Measurements from ENCODE around the gene PIWIL4. TPM values are rescaled to one million over a fixed set of nuclear protein-coding genes. Genes with fewer than 3 reads are reported as not detected.

The PIWIL4 gene
- total RNA-seq, 1 donor from 2014 or later: 0.59 TPM

DNA sequence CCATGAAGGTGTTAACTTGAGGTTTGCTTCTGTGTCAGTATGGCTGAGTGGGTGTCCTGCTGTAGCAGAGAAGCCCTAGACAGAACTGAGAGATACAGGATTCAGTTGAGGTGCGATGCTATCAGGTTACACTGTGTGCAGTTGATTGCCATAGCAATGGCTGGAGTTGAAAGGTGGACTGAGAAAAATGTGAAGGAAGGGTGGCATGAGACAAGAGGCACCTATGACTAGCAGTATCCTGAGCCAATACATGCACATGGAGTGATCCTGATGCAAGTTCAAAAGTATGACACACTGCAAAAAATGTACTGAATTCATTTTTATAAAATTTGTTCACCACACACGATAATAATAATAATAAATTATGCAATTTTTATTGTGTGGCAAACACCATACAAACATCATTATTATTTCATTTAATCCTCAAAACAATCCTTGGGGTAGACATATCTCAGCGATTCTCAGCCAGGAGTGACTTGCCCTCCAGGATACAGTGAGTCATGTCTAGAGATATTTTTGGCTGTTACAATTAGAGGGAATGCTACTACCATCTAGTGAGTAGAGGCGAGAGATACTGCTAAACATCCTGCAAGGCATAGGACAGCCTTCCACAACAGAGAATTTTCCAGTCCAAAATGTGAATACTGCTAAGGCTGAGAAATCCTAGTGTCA is 3.9 kb upstream of the PIWIL4 start:
- H3K4me1 ChIP-seq (ENCODE audit: insufficient read depth, low read length): peaks cover 15% of the 10 kb centered on the region
- Mint-ChIP-seq H3K9me3 (ENCODE audit: unreplicated experiment) (no peaks in the 10 kb centered on the region), H3K4me3 (ENCODE audit: unreplicated experiment) (no peak overlapping the region), H3K27me3 (ENCODE audit: low read depth, unreplicated experiment) (no peaks in the 10 kb centered on the region), H3K36me3 (ENCODE audit: low read depth, unreplicated experiment) (no peaks in the 10 kb centered on the region), H3K27ac (ENCODE audit: unreplicated experiment) (peak overlapping the region; percentile 87), H3K4me1 (ENCODE audit: low read depth, unreplicated experiment) (peaks cover 30% of the 10 kb centered on the region)
- H3K27ac ChIP-seq (ENCODE audit: low read depth, low read length): peak overlapping the region; percentile 32
- H3K4me3 ChIP-seq (ENCODE audit: insufficient read depth, low read depth, low read length): no peak overlapping the region
- FAIRE-seq (peak; percentile 98), DNase-seq (ENCODE audit: low read depth) (peak; percentile 66)
- H3K27me3 ChIP-seq (ENCODE audit: insufficient read depth, low read length): no peaks in the 10 kb centered on the region
- TF ChIP-seq EZH2 (IDR thresholded peaks at IDR 0.05; ENCODE audit: insufficient read depth, low read length): no peak
- TF ChIP-seq, protein P1, sequence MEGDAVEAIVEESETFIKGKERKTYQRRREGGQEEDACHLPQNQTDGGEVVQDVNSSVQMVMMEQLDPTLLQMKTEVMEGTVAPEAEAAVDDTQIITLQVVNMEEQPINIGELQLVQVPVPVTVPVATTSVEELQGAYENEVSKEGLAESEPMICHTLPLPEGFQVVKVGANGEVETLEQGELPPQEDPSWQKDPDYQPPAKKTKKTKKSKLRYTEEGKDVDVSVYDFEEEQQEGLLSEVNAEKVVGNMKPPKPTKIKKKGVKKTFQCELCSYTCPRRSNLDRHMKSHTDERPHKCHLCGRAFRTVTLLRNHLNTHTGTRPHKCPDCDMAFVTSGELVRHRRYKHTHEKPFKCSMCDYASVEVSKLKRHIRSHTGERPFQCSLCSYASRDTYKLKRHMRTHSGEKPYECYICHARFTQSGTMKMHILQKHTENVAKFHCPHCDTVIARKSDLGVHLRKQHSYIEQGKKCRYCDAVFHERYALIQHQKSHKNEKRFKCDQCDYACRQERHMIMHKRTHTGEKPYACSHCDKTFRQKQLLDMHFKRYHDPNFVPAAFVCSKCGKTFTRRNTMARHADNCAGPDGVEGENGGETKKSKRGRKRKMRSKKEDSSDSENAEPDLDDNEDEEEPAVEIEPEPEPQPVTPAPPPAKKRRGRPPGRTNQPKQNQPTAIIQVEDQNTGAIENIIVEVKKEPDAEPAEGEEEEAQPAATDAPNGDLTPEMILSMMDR (IDR thresholded peaks at IDR 0.05; ENCODE audit: insufficient read depth, low read depth, low read length): peak; percentile 34
- no peaks in the 10 kb centered on the region for H3K79me2 ChIP-seq (ENCODE audit: insufficient read depth, low read length)
- no peaks in the 10 kb centered on the region for H3K36me3 ChIP-seq (ENCODE audit: insufficient read depth, low read length)
- H4K20me1 ChIP-seq (ENCODE audit: insufficient read depth, low read length): no peaks in the 10 kb centered on the region
- H3K9me3 ChIP-seq (ENCODE audit: insufficient read depth, low read depth, low read length): no peaks in the 10 kb centered on the region
- H3K9ac ChIP-seq (ENCODE audit: low read length): peak overlapping the region; percentile 41
- H2AFZ ChIP-seq (ENCODE audit: low read depth, low read length): no peak overlapping the region
- peak overlapping the region; percentile 40 for H3K4me2 ChIP-seq (ENCODE audit: low read length)

DNA sequence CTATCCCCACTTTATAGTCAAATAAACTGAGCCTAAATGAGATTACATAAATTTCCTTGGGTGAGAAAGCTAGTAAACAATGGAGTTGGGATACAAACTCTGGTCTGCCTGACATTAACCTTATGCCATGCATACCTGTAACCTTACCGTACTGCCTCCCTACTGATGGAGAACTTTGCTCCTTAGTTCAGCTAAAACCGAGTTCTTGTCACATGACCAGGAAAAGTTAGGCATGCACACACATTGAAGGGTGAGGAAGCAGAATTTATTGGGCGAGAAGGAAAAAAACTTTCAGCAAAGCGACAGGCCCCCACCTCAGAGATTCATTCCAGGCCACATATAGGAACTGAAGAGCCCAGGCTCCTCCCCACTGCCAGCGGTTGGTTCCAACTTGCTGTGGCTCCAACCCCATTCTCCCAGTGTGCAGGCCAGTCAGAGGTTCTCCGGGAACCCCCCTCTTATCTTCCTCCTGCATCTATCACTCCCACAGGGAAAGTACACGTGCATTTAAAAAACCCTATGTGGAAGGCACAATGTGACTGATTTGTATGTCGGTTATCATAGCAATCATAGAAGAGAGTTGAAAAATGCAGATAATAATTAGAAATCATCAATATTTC is 3.2 kb upstream of the PIWIL4 start:
- FAIRE-seq (no peak), DNase-seq (ENCODE audit: low read depth) (no peak)
- Histone ChIP-seq H4K20me1 (ENCODE audit: insufficient read depth, low read length) (no peaks in the 10 kb centered on the region), H3K27me3 (ENCODE audit: insufficient read depth, low read length) (no peaks in the 10 kb centered on the region), H3K4me2 (ENCODE audit: low read length) (peak overlapping the region; percentile 40), H3K27ac (ENCODE audit: low read depth, low read length) (peak overlapping the region; percentile 28), H3K36me3 (ENCODE audit: insufficient read depth, low read length) (no peaks in the 10 kb centered on the region), H2AFZ (ENCODE audit: low read depth, low read length) (no peak overlapping the region), H3K9me3 (ENCODE audit: insufficient read depth, low read depth, low read length) (no peaks in the 10 kb centered on the region), H3K4me3 (ENCODE audit: insufficient read depth, low read depth, low read length) (no peak overlapping the region), H3K79me2 (ENCODE audit: insufficient read depth, low read length) (no peaks in the 10 kb centered on the region), H3K4me1 (ENCODE audit: insufficient read depth, low read length) (peaks cover 15% of the 10 kb centered on the region), H3K9ac (ENCODE audit: low read length) (peak overlapping the region; percentile 41)
- peaks cover 30% of the 10 kb centered on the region for H3K4me1 Mint-ChIP-seq (ENCODE audit: low read depth, unreplicated experiment)
- no peak overlapping the region for H3K27ac Mint-ChIP-seq (ENCODE audit: unreplicated experiment)
- no peaks in the 10 kb centered on the region for H3K27me3 Mint-ChIP-seq (ENCODE audit: low read depth, unreplicated experiment)
- TF ChIP-seq EZH2 (IDR thresholded peaks at IDR 0.05; ENCODE audit: insufficient read depth, low read length): no peak
- TF ChIP-seq, protein P1 (IDR thresholded peaks at IDR 0.05; ENCODE audit: insufficient read depth, low read depth, low read length): no peak
- no peaks in the 10 kb centered on the region for H3K36me3 Mint-ChIP-seq (ENCODE audit: low read depth, unreplicated experiment)
- no peak overlapping the region for H3K4me3 Mint-ChIP-seq (ENCODE audit: unreplicated experiment)
- H3K9me3 Mint-ChIP-seq (ENCODE audit: unreplicated experiment): no peaks in the 10 kb centered on the region

DNA sequence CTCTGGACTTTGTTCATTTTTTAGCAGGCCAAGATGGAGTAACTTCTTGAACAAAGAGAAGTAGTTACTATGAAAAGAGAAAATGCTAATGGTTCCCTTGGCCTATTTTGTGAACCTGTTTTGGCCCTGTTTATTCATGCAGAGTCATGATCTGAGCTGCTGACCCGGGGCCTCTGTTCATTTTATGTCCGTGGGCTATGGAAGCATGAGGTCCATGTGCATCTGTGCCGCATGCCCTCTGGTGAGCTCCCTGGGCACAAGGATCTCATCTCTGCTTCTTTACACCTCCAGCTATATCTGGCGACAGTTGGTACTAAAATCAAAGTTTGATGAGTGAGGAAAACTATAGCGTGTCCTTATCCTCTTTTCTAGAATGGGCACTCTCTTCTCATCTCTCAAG is 1.0 kb downstream of the PIWIL4 start:
- H3K4me1 ChIP-seq (ENCODE audit: insufficient read depth, low read length): peaks cover 8% of the 10 kb centered on the region
- no peak overlapping the region for H3K4me2 ChIP-seq (ENCODE audit: low read length)
- H3K4me1 Mint-ChIP-seq (ENCODE audit: low read depth, unreplicated experiment): peaks cover 10% of the 10 kb centered on the region
- FAIRE-seq (no peak), DNase-seq (ENCODE audit: low read depth) (no peak)
- H3K36me3 ChIP-seq (ENCODE audit: insufficient read depth, low read length): no peaks in the 10 kb centered on the region
- no peaks in the 10 kb centered on the region for H3K27me3 Mint-ChIP-seq (ENCODE audit: low read depth, unreplicated experiment)
- no peaks in the 10 kb centered on the region for H4K20me1 ChIP-seq (ENCODE audit: insufficient read depth, low read length)
- no peaks in the 10 kb centered on the region for H3K79me2 ChIP-seq (ENCODE audit: insufficient read depth, low read length)
- no peak overlapping the region for H3K27ac ChIP-seq (ENCODE audit: low read depth, low read length)
- H3K4me3 ChIP-seq (ENCODE audit: insufficient read depth, low read depth, low read length): no peak overlapping the region
- no peaks in the 10 kb centered on the region for H3K9me3 Mint-ChIP-seq (ENCODE audit: unreplicated experiment)
- TF ChIP-seq EZH2 (IDR thresholded peaks at IDR 0.05; ENCODE audit: insufficient read depth, low read length): no peak
- TF ChIP-seq, protein P1 (IDR thresholded peaks at IDR 0.05; ENCODE audit: insufficient read depth, low read depth, low read length): no peak
- H3K36me3 Mint-ChIP-seq (ENCODE audit: low read depth, unreplicated experiment): no peaks in the 10 kb centered on the region
- H3K9me3 ChIP-seq (ENCODE audit: insufficient read depth, low read depth, low read length): no peaks in the 10 kb centered on the region
- H3K27me3 ChIP-seq (ENCODE audit: insufficient read depth, low read length): no peaks in the 10 kb centered on the region
- H3K27ac Mint-ChIP-seq (ENCODE audit: unreplicated experiment): no peak overlapping the region
- H2AFZ ChIP-seq (ENCODE audit: low read depth, low read length): no peak overlapping the region
- no peak overlapping the region for H3K4me3 Mint-ChIP-seq (ENCODE audit: unreplicated experiment)
- H3K9ac ChIP-seq (ENCODE audit: low read length): no peak overlapping the region
